HepG2 (cell line): ENCODE results near the gene NCAPD2. TPM values are rescaled to one million over a fixed set of nuclear protein-coding genes. Genes with fewer than 3 reads are reported as not detected.
A peak's percentile ranks its signal among the peaks of the same experiment; 100 is the strongest.

Source experiments
- BATF2 ChIP-seq: sonication (generic); formaldehyde crosslinking; IDR thresholded peaks from 2 replicates; pipeline ENCODE4 v1.8.0; 2022; ENCODE audit warnings: mild to moderate bottlenecking, missing genetic modification reagents, moderate library complexity
- FOXK1 ChIP-seq: sonication (generic); formaldehyde crosslinking; IDR thresholded peaks from 2 replicates; pipeline ENCODE4 v1.4.0; 2020; ENCODE audit warnings: low read depth, missing genetic modification reagents, borderline replicate concordance
- GTF2F1 ChIP-seq: fragments of 150-350 bp; IDR thresholded peaks from 2 replicates; pipeline ENCODE4 v1.6.1; 2014; ENCODE audit warnings: low read length
- HNRNPLL ChIP-seq: fragments of 200-400 bp; formaldehyde crosslinking; IDR thresholded peaks from 2 replicates; pipeline ENCODE4 v1.6.1; 2017; ENCODE audit warnings: mild to moderate bottlenecking, low read depth, low read length; ENCODE audit not compliant: poor library complexity, severe bottlenecking
- MXI1 ChIP-seq: IDR thresholded peaks from 3 replicates; pipeline ENCODE4 v1.6.1; 2012; ENCODE audit warnings: low read depth, low read length, inconsistent platforms, borderline replicate concordance
- MYC ChIP-seq: sonication (generic); formaldehyde crosslinking; IDR thresholded peaks from 2 replicates; pipeline ENCODE4 v1.9.0; 2021; ENCODE audit warnings: missing genetic modification reagents, borderline replicate concordance
- TEAD3 ChIP-seq: optimal IDR thresholded peaks from 2 replicates; pipeline ENCODE3; 2016; ENCODE audit warnings: borderline replicate concordance
- ZFP1 ChIP-seq: IDR thresholded peaks from 2 replicates; pipeline ENCODE4 v1.6.1; 2016
- ZNF282 ChIP-seq: fragments of 450-650 bp; IDR thresholded peaks from 2 replicates; pipeline ENCODE4 v1.6.1; 2018; ENCODE audit not compliant: partially characterized antibody
- ZNF44 ChIP-seq: sonication (generic); formaldehyde crosslinking; IDR thresholded peaks from 2 replicates; pipeline ENCODE4 v1.5.1; 2020; ENCODE audit warnings: mild to moderate bottlenecking, missing genetic modification reagents
- ZNF709 ChIP-seq: sonication (generic); formaldehyde crosslinking; IDR thresholded peaks from 2 replicates; pipeline ENCODE4 v1.5.0; 2020; ENCODE audit warnings: mild to moderate bottlenecking, missing genetic modification reagents
- ZNF782 ChIP-seq: sonication (generic); formaldehyde crosslinking; IDR thresholded peaks from 2 replicates; pipeline ENCODE4 v1.4.0; 2020; ENCODE audit warnings: missing genetic modification reagents, mild to moderate bottlenecking, borderline replicate concordance
- polyA plus RNA-seq, 8 experiments: library from polyadenylated mRNA; depleted of rRNA in 3 of 8; stranded (reverse) in 7 of 8; unstranded in 1 of 8; fragments of >200 nt; fragmentation: Illumina TruSeq in 4 of 8; extraction: Trizol in 4 of 8; gene quantifications; 2 replicates each; pipeline versions ENCODE4 v1.2.1 to v1.2.3, GENCODE V29; 2011 to 2016; ENCODE audit warnings: low read depth in 4 of 8, missing spikeins in 1 of 8, mixed read lengths in 1 of 8; ENCODE audit not compliant: insufficient read depth in 1 of 8
- total RNA-seq, 5 experiments: library from RNA; depleted of rRNA; stranded (reverse); fragments of >200 nt; fragmentation: Illumina TruSeq; extraction: Trizol; gene quantifications; 2 replicates each; pipeline ENCODE4 v1.2.3, GENCODE V29; 2016; ENCODE audit warnings: low read depth in 1 of 5
- TF ChIP-seq, protein P1 (sequence below): IDR thresholded peaks from 2 replicates; pipeline ENCODE4 v1.6.1; 2016; ENCODE audit warnings: low read depth, missing genetic modification reagents, missing compliant biosample characterization
- TF ChIP-seq, protein P2 (sequence below): sonication (generic); formaldehyde crosslinking; IDR thresholded peaks from 2 replicates; pipeline ENCODE4 v1.4.0; 2020; ENCODE audit warnings: missing genetic modification reagents
- TF ChIP-seq, protein P3 (sequence below): sonication (generic); formaldehyde crosslinking; IDR thresholded peaks from 2 replicates; pipeline ENCODE4 v1.8.0; 2022; ENCODE audit warnings: low read depth, missing genetic modification reagents
- TF ChIP-seq, protein P4 (sequence below): IDR thresholded peaks from 2 replicates; pipeline ENCODE4 v1.6.1; 2016; ENCODE audit warnings: missing genetic modification reagents, missing compliant biosample characterization

NCAPD2 gene
- total and polyA plus RNA-seq, 2 of the 13 experiments (the other 11 are each of a cell fraction or from before 2014, with no cell fraction given) = 51.1 to 65.6 TPM

GRCh38 chr12:6492838-6493496 is 935 bp upstream of the NCAPD2 start, which contains the start of gene MRPL51 (continued):
- TF ChIP-seq, protein P1, sequence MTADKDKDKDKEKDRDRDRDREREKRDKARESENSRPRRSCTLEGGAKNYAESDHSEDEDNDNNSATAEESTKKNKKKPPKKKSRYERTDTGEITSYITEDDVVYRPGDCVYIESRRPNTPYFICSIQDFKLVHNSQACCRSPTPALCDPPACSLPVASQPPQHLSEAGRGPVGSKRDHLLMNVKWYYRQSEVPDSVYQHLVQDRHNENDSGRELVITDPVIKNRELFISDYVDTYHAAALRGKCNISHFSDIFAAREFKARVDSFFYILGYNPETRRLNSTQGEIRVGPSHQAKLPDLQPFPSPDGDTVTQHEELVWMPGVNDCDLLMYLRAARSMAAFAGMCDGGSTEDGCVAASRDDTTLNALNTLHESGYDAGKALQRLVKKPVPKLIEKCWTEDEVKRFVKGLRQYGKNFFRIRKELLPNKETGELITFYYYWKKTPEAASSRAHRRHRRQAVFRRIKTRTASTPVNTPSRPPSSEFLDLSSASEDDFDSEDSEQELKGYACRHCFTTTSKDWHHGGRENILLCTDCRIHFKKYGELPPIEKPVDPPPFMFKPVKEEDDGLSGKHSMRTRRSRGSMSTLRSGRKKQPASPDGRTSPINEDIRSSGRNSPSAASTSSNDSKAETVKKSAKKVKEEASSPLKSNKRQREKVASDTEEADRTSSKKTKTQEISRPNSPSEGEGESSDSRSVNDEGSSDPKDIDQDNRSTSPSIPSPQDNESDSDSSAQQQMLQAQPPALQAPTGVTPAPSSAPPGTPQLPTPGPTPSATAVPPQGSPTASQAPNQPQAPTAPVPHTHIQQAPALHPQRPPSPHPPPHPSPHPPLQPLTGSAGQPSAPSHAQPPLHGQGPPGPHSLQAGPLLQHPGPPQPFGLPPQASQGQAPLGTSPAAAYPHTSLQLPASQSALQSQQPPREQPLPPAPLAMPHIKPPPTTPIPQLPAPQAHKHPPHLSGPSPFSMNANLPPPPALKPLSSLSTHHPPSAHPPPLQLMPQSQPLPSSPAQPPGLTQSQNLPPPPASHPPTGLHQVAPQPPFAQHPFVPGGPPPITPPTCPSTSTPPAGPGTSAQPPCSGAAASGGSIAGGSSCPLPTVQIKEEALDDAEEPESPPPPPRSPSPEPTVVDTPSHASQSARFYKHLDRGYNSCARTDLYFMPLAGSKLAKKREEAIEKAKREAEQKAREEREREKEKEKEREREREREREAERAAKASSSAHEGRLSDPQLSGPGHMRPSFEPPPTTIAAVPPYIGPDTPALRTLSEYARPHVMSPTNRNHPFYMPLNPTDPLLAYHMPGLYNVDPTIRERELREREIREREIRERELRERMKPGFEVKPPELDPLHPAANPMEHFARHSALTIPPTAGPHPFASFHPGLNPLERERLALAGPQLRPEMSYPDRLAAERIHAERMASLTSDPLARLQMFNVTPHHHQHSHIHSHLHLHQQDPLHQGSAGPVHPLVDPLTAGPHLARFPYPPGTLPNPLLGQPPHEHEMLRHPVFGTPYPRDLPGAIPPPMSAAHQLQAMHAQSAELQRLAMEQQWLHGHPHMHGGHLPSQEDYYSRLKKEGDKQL (CRISPR knock-in tag) = no peak
- no peak; the same call in 1 of the 2 replicates for TF ChIP-seq ZFP1 (CRISPR knock-in tag)
- no peak for TF ChIP-seq ZNF709 (CRISPR knock-in tag)
- TF ChIP-seq, protein P2, sequence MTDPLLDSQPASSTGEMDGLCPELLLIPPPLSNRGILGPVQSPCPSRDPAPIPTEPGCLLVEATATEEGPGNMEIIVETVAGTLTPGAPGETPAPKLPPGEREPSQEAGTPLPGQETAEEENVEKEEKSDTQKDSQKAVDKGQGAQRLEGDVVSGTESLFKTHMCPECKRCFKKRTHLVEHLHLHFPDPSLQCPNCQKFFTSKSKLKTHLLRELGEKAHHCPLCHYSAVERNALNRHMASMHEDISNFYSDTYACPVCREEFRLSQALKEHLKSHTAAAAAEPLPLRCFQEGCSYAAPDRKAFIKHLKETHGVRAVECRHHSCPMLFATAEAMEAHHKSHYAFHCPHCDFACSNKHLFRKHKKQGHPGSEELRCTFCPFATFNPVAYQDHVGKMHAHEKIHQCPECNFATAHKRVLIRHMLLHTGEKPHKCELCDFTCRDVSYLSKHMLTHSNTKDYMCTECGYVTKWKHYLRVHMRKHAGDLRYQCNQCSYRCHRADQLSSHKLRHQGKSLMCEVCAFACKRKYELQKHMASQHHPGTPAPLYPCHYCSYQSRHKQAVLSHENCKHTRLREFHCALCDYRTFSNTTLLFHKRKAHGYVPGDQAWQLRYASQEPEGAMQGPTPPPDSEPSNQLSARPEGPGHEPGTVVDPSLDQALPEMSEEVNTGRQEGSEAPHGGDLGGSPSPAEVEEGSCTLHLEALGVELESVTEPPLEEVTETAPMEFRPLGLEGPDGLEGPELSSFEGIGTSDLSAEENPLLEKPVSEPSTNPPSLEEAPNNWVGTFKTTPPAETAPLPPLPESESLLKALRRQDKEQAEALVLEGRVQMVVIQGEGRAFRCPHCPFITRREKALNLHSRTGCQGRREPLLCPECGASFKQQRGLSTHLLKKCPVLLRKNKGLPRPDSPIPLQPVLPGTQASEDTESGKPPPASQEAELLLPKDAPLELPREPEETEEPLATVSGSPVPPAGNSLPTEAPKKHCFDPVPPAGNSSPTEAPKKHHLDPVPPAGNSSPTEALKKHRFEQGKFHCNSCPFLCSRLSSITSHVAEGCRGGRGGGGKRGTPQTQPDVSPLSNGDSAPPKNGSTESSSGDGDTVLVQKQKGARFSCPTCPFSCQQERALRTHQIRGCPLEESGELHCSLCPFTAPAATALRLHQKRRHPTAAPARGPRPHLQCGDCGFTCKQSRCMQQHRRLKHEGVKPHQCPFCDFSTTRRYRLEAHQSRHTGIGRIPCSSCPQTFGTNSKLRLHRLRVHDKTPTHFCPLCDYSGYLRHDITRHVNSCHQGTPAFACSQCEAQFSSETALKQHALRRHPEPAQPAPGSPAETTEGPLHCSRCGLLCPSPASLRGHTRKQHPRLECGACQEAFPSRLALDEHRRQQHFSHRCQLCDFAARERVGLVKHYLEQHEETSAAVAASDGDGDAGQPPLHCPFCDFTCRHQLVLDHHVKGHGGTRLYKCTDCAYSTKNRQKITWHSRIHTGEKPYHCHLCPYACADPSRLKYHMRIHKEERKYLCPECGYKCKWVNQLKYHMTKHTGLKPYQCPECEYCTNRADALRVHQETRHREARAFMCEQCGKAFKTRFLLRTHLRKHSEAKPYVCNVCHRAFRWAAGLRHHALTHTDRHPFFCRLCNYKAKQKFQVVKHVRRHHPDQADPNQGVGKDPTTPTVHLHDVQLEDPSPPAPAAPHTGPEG = no peak
- peak; percentile 57; the same call in 1 of the 3 replicates for TF ChIP-seq MXI1
- TF ChIP-seq ZNF282 = no peak
- no peak for TF ChIP-seq MYC (CRISPR knock-in tag)
- TF ChIP-seq GTF2F1 = no peak
- TF ChIP-seq HNRNPLL = peak; percentile 83
- TF ChIP-seq TEAD3 (CRISPR knock-in tag) = no peak
- TF ChIP-seq, protein P3, sequence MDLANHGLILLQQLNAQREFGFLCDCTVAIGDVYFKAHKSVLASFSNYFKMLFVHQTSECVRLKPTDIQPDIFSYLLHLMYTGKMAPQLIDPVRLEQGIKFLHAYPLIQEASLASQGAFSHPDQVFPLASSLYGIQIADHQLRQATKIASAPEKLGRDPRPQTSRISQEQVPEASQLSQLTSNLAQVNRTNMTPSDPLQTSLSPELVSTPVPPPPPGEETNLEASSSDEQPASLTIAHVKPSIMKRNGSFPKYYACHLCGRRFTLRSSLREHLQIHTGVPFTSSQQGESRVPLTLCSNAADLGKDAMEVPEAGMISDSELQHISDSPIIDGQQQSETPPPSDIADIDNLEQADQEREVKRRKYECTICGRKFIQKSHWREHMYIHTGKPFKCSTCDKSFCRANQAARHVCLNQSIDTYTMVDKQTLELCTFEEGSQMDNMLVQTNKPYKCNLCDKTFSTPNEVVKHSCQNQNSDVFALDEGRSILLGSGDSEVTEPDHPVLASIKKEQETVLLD (CRISPR knock-in tag) = no peak
- no peak for TF ChIP-seq BATF2
- TF ChIP-seq ZNF44 = no peak
- TF ChIP-seq ZNF782 = no peak
- peak; percentile 88; the same call in 1 of the 2 replicates for TF ChIP-seq FOXK1 (CRISPR knock-in tag)
- TF ChIP-seq, protein P4, sequence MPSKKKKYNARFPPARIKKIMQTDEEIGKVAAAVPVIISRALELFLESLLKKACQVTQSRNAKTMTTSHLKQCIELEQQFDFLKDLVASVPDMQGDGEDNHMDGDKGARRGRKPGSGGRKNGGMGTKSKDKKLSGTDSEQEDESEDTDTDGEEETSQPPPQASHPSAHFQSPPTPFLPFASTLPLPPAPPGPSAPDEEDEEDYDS = peak; percentile 70; the same call in 1 of the 2 replicates
